Karpas-422 (cell line): ENCODE data around the gene HK2. TPM values are rescaled to one million over a fixed set of nuclear protein-coding genes. Genes with fewer than 3 reads are reported as not detected.
"Not testable (repeated sequence)": the region's sequence is repeated elsewhere in the genome, so short reads cannot be mapped to it uniquely, and the experiment has no call there.

ENCODE experiments used
- DNase-seq: peaks from one replicate; pipeline ENCODE4 v3.0.0-alpha.2; 2015
- H2AFZ ChIP-seq: fragments of 200-600 bp; sonication (generic); 2 replicates; pipeline ENCODE4 v1.6.1; 2014; ENCODE audit warnings: antibody characterized with exemption, low read length, mixed read lengths
- H3K27ac ChIP-seq: fragments of 200-600 bp; sonication (generic); 2 replicates; pipeline ENCODE4 v1.5.1; 2014; ENCODE audit warnings: mild to moderate bottlenecking, low read length, moderate library complexity
- H3K27me3 ChIP-seq: fragments of 200-600 bp; sonication (generic); 2 replicates; pipeline ENCODE4 v1.6.1; 2014; ENCODE audit warnings: low read length, mixed read lengths
- H3K36me3 ChIP-seq: fragments of 200-600 bp; sonication (generic); 2 replicates; pipeline ENCODE4 v1.6.1; 2014; ENCODE audit warnings: low read length, mixed read lengths; ENCODE audit not compliant: insufficient read depth
- H3K4me1 ChIP-seq: fragments of 200-600 bp; sonication (generic); 2 replicates; pipeline ENCODE4 v1.6.1; 2014; ENCODE audit warnings: mild to moderate bottlenecking, low read length, mixed read lengths
- H3K4me2 ChIP-seq: fragments of 200-600 bp; sonication (generic); 2 replicates; pipeline ENCODE4 v1.6.1; 2014; ENCODE audit warnings: low read length, low read depth, mild to moderate bottlenecking; ENCODE audit not compliant: poor library complexity, severe bottlenecking
- H3K4me3 ChIP-seq: fragments of 200-600 bp; sonication (generic); 2 replicates; pipeline ENCODE4 v1.5.1; 2014; ENCODE audit warnings: mild to moderate bottlenecking, antibody characterized with exemption, low read length, mixed read lengths
- H3K79me2 ChIP-seq: fragments of 200-600 bp; sonication (generic); 2 replicates; pipeline ENCODE4 v1.6.1; 2014; ENCODE audit warnings: mild to moderate bottlenecking, low read length, mixed read lengths
- H3K9ac ChIP-seq: fragments of 200-600 bp; sonication (generic); 2 replicates; pipeline ENCODE4 v1.6.0; 2014; ENCODE audit warnings: low read length
- H3K9me2 ChIP-seq: fragments of 200-600 bp; sonication (generic), shearing (Covaris generic); replicated peaks from 2 replicates; pipeline ENCODE4 v1.6.0; 2014; ENCODE audit warnings: mild to moderate bottlenecking, low read length, moderate library complexity; ENCODE audit not compliant: insufficient read depth
- H3K9me3 ChIP-seq: fragments of 300-700, 200-600 bp; sonication (generic); 2 replicates; pipeline ENCODE4 v1.6.1; 2014; ENCODE audit warnings: low read length, mixed read lengths
- H4K20me1 ChIP-seq: fragments of 200-600 bp; sonication (generic); 2 replicates; pipeline ENCODE4 v1.6.1; 2014; ENCODE audit warnings: mild to moderate bottlenecking, antibody characterized with exemption, low read length, low read depth; ENCODE audit not compliant: insufficient read depth
- total RNA-seq: library from RNA; depleted of rRNA; stranded (reverse); fragments of >200 nt; shearing (Covaris generic); gene quantifications from 2 replicates; pipeline ENCODE4 v1.2.3, GENCODE V29; 2014; ENCODE audit warnings: low replicate concordance

HK2 gene
- total RNA-seq, 1 experiment from 2014 or later = 80.7 TPM

GRCh38 chr2:74850496-74851190 lies 16.7 kb downstream of the HK2 start:
- Histone ChIP-seq H3K4me2 (peak overlapping the region; percentile 74), H3K9me3 (no peaks in the 10 kb centered on the region), H2AFZ (no peak overlapping the region), H3K9me2 (no peaks in the 10 kb centered on the region), H3K4me1 (peaks cover 53% of the 10 kb centered on the region), H3K9ac (no peak overlapping the region), H3K4me3 (no peak overlapping the region), H4K20me1 (peaks cover 92% of the 10 kb centered on the region), H3K79me2 (peaks cover 100% of the 10 kb centered on the region), H3K36me3 (peaks cover 38% of the 10 kb centered on the region), H3K27me3 (no peaks in the 10 kb centered on the region), H3K27ac (peak overlapping the region; percentile 86)
- no peak for DNase-seq

- Histone ChIP-seq H3K9me3 (no peaks in the 10 kb centered on the region), H3K36me3 (peaks cover 44% of the 10 kb centered on the region), H3K27me3 (no peaks in the 10 kb centered on the region), H2AFZ (no peak overlapping the region), H3K9me2 (no peaks in the 10 kb centered on the region), H3K27ac (no peak overlapping the region), H3K79me2 (peaks cover 100% of the 10 kb centered on the region), H3K4me1 (peaks cover 48% of the 10 kb centered on the region), H4K20me1 (peaks cover 92% of the 10 kb centered on the region), H3K9ac (no peak overlapping the region), H3K4me2 (no peak overlapping the region), H3K4me3 (no peak overlapping the region)
- no peak for DNase-seq
Measured at GRCh38 chr2:74851191-74851566, 17.3 kb downstream of the HK2 start.

GRCh38 chr2:74853360-74853759 lies 19.4 kb downstream of the HK2 start:
- peaks cover 100% of the 10 kb centered on the region for H3K79me2 ChIP-seq
- peaks cover 82% of the 10 kb centered on the region for H4K20me1 ChIP-seq

GRCh38 chr2:74854401-74854800 lies 20.5 kb downstream of the HK2 start:
- Histone ChIP-seq H3K36me3 (peaks cover 69% of the 10 kb centered on the region), H3K9me3 (no peaks in the 10 kb centered on the region), H3K4me3 (no peak overlapping the region), H3K9me2 (no peaks in the 10 kb centered on the region), H3K27ac (no peak overlapping the region), H2AFZ (no peak overlapping the region), H3K4me2 (no peak overlapping the region), H3K27me3 (no peaks in the 10 kb centered on the region), H3K4me1 (peaks cover 16% of the 10 kb centered on the region), H3K9ac (no peak overlapping the region), H4K20me1 (peaks cover 71% of the 10 kb centered on the region), H3K79me2 (peaks cover 100% of the 10 kb centered on the region)
- DNase-seq = no peak

More at GRCh38 chr2:74853360-74853759, 19.4 kb downstream of the HK2 start:
- H3K9me3 ChIP-seq, H2AFZ ChIP-seq, DNase-seq, H3K4me3 ChIP-seq, H3K9ac ChIP-seq, H3K9me2 ChIP-seq, H3K27me3 ChIP-seq, H3K4me2 ChIP-seq, H3K27ac ChIP-seq: not testable (repeated sequence)
- H3K4me1 ChIP-seq = peaks cover 26% of the 10 kb centered on the region
- H3K36me3 ChIP-seq = peaks cover 60% of the 10 kb centered on the region

- H3K27ac ChIP-seq, H3K4me1 ChIP-seq, H3K4me2 ChIP-seq, DNase-seq, H2AFZ ChIP-seq, H3K4me3 ChIP-seq, H3K9me2 ChIP-seq, H3K9me3 ChIP-seq, H3K27me3 ChIP-seq, H3K9ac ChIP-seq: not testable (repeated sequence)
- H3K79me2 ChIP-seq = peaks cover 100% of the 10 kb centered on the region
- H3K36me3 ChIP-seq = peaks cover 69% of the 10 kb centered on the region
- peaks cover 64% of the 10 kb centered on the region for H4K20me1 ChIP-seq
Measured at GRCh38 chr2:74855114-74855707, 21.3 kb downstream of the HK2 start.

GRCh38 chr2:74856004-74856578 lies 22.2 kb downstream of the HK2 start:
- no peak for DNase-seq
- H3K9ac ChIP-seq = no peak overlapping the region
- H3K9me2 ChIP-seq = no peaks in the 10 kb centered on the region
- H3K9me3 ChIP-seq = no peaks in the 10 kb centered on the region
- H3K36me3 ChIP-seq = peaks cover 60% of the 10 kb centered on the region
- H3K27ac ChIP-seq = no peak overlapping the region
- H3K4me3 ChIP-seq = no peak overlapping the region
- H3K4me1 ChIP-seq = no peaks in the 10 kb centered on the region
- peaks cover 100% of the 10 kb centered on the region for H3K79me2 ChIP-seq
- H4K20me1 ChIP-seq = peaks cover 62% of the 10 kb centered on the region
- no peak overlapping the region for H2AFZ ChIP-seq
- H3K4me2 ChIP-seq = no peak overlapping the region
- no peaks in the 10 kb centered on the region for H3K27me3 ChIP-seq

GRCh38 chr2:74856599-74856998 lies 22.7 kb downstream of the HK2 start:
- no peak overlapping the region for H3K4me2 ChIP-seq
- no peak overlapping the region for H3K27ac ChIP-seq
- H3K9me2 ChIP-seq = no peaks in the 10 kb centered on the region
- H4K20me1 ChIP-seq = peaks cover 57% of the 10 kb centered on the region
- H3K9ac ChIP-seq = no peak overlapping the region
- H3K9me3 ChIP-seq = no peaks in the 10 kb centered on the region
- peaks cover 100% of the 10 kb centered on the region for H3K79me2 ChIP-seq
- no peaks in the 10 kb centered on the region for H3K27me3 ChIP-seq
- H2AFZ ChIP-seq = no peak overlapping the region
- no peak for DNase-seq
- 0 out of 2 replicates have a peak, but pooled peaks cover under 1% of the 10 kb centered on the region for H3K4me1 ChIP-seq
- peaks cover 59% of the 10 kb centered on the region for H3K36me3 ChIP-seq
- no peak overlapping the region for H3K4me3 ChIP-seq

- no peak for DNase-seq
- Histone ChIP-seq H3K79me2 (peaks cover 100% of the 10 kb centered on the region), H3K4me1 (peaks cover 5% of the 10 kb centered on the region; the same call in 1 of the 2 replicates), H3K27me3 (no peaks in the 10 kb centered on the region), H3K4me3 (no peak overlapping the region), H3K27ac (no peak overlapping the region), H3K9me3 (no peaks in the 10 kb centered on the region), H3K9ac (no peak overlapping the region), H3K36me3 (peaks cover 58% of the 10 kb centered on the region), H3K4me2 (no peak overlapping the region), H4K20me1 (peaks cover 52% of the 10 kb centered on the region), H2AFZ (no peak overlapping the region), H3K9me2 (no peaks in the 10 kb centered on the region)
Measured at GRCh38 chr2:74857215-74857614, 23.3 kb downstream of the HK2 start.
